SK-N-DZ (cell line): ENCODE results near the gene CLEC18A.
"Not testable (repeated sequence)": the region's sequence is repeated elsewhere in the genome, so short reads cannot be mapped to it uniquely, and the experiment has no call there.

ENCODE experiments used
- DNase-seq: peaks from one replicate; pipeline ENCODE4 v3.0.0-alpha.2; 2015; ENCODE audit warnings: low spot score

CLEC18A gene

GRCh38 chr16:69951672-69952031 lies 518 bp downstream of the CLEC18A start:
- not testable (repeated sequence) for DNase-seq

GRCh38 chr16:69952116-69952515 lies 982 bp downstream of the CLEC18A start:
- DNase-seq = not testable (repeated sequence)

- not testable (repeated sequence) for DNase-seq
These were observed 1.6 kb downstream of the CLEC18A start for GRCh38 chr16:69952572-69953355.

- DNase-seq = not testable (repeated sequence)
These were observed 3.1 kb downstream of the CLEC18A start for GRCh38 chr16:69954241-69954640.

- not testable (repeated sequence) for DNase-seq
These were observed 12.2 kb downstream of the CLEC18A start for GRCh38 chr16:69963312-69963711.

GRCh38 chr16:69964960-69965660 lies 14.0 kb downstream of the CLEC18A start:
- not testable (repeated sequence) for DNase-seq

- DNase-seq = not testable (repeated sequence)
These were observed 14.5 kb downstream of the CLEC18A start for GRCh38 chr16:69965661-69966054.

- DNase-seq = not testable (repeated sequence)
These were observed 16.6 kb downstream of the CLEC18A start for GRCh38 chr16:69967688-69968087.

GRCh38 chr16:69968125-69968524 lies 17.0 kb downstream of the CLEC18A start:
- not testable (repeated sequence) for DNase-seq

- not testable (repeated sequence) for DNase-seq
These were observed 18.5 kb downstream of the CLEC18A start for GRCh38 chr16:69969657-69970056.

- not testable (repeated sequence) for DNase-seq
These were observed 21.0 kb downstream of the CLEC18A start for GRCh38 chr16:69972120-69972519.

GRCh38 chr16:69972935-69973334 lies 21.8 kb downstream of the CLEC18A start:
- not testable (repeated sequence) for DNase-seq

- DNase-seq = not testable (repeated sequence)
These were observed 34.1 kb downstream of the CLEC18A start for GRCh38 chr16:69985196-69985595.

GRCh38 chr16:69997956-69998355 lies 46.8 kb downstream of the CLEC18A start:
- DNase-seq = not testable (repeated sequence)

- not testable (repeated sequence) for DNase-seq
These were observed 48.7 kb downstream of the CLEC18A start for GRCh38 chr16:69999801-70000200.

- not testable (repeated sequence) for DNase-seq
These were observed 52.4 kb downstream of the CLEC18A start for GRCh38 chr16:70003511-70003910.

GRCh38 chr16:70008604-70009003 lies 57.5 kb downstream of the CLEC18A start:
- not testable (repeated sequence) for DNase-seq

- DNase-seq = not testable (repeated sequence)
These were observed 59.5 kb downstream of the CLEC18A start for GRCh38 chr16:70010615-70011014.

GRCh38 chr16:70011120-70011519 lies 60.0 kb downstream of the CLEC18A start:
- not testable (repeated sequence) for DNase-seq

GRCh38 chr16:70012354-70012753 lies 61.2 kb downstream of the CLEC18A start:
- DNase-seq = not testable (repeated sequence)

- DNase-seq = not testable (repeated sequence)
These were observed 61.8 kb downstream of the CLEC18A start for GRCh38 chr16:70012951-70013350.
